ENCODE data around the gene TTC3. TPM values are rescaled to one million over a fixed set of nuclear protein-coding genes. Genes with fewer than 3 reads are reported as not detected.

Gene TTC3
- total and polyA plus RNA-seq, 9 of the 15 experiments (the other 6 are each of a cell fraction or from before 2014, with no cell fraction given) = 17.5 to 92.0 (median 59.5) TPM

DNA sequence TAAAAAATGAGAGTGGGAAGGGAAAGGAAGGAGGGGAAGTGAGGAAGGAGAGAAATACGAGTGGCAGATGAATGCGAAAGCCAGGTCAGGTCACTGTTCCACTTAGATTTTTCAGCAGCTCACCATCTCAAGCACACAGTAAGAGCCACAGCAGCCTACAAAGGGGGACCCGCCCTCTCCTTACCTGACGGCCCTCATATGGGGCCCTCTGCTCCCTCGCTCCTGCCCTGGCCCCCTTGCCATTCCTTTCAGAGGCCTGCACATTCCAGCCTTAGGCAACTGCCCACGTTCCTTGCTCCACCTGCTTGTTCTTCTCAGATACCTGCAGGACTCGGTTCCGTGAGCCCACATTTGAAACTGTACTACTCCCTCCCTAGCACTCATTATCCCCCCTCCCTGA lies 172.1 kb downstream of the TTC3 start (continued):
- TF ChIP-seq, protein P1, sequence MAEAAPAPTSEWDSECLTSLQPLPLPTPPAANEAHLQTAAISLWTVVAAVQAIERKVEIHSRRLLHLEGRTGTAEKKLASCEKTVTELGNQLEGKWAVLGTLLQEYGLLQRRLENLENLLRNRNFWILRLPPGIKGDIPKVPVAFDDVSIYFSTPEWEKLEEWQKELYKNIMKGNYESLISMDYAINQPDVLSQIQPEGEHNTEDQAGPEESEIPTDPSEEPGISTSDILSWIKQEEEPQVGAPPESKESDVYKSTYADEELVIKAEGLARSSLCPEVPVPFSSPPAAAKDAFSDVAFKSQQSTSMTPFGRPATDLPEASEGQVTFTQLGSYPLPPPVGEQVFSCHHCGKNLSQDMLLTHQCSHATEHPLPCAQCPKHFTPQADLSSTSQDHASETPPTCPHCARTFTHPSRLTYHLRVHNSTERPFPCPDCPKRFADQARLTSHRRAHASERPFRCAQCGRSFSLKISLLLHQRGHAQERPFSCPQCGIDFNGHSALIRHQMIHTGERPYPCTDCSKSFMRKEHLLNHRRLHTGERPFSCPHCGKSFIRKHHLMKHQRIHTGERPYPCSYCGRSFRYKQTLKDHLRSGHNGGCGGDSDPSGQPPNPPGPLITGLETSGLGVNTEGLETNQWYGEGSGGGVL (CRISPR knock-in tag; IDR thresholded peaks at IDR 0.05) = no peak
- TF ChIP-seq PTTG1 (tag; IDR thresholded peaks at IDR 0.05; ENCODE audit: low read depth) (no peak), SMAD1 (IDR thresholded peaks at IDR 0.05; ENCODE audit: low read depth, low read length, partially characterized antibody) (no peak), EZH2 (IDR thresholded peaks at IDR 0.05; ENCODE audit: borderline replicate concordance, low read depth, low read length) (no peak), ZNF583 (CRISPR knock-in tag; IDR thresholded peaks at IDR 0.05) (no peak), TGIF2 (CRISPR knock-in tag; IDR thresholded peaks at IDR 0.05) (no peak), HDAC8 (tag; IDR thresholded peaks at IDR 0.05) (no peak)

DNA sequence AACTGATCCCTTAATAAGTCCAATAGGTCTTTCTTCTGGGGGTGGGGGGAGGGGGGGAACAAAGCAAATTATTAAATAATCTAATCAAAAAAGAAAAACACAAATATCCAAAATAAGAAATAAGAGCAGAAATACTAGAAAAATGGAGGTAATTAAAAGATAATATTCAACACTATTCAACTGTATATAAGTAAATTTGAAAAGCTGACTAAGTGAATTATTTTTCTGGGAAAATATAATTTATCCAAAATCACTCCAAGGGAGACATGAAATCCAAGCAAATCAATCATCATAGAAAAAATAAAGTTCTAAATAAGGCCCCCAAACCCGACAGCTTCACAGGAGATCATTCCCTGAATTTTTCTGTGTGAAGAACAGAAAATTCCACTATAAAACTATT lies 175.2 kb downstream of the TTC3 start:
- in situ Hi-C loops (cut with MboI) = no loop called here
- Histone ChIP-seq H3K4me3 (no peak overlapping the region), H3K9me1 (ENCODE audit: control insufficient read depth, insufficient read depth, low read length) (peaks cover 3% of the 10 kb centered on the region), H2AFZ (ENCODE audit: low read depth, low read length) (no peak overlapping the region), H3K27me3 (ENCODE audit: control insufficient read depth in 2 of 2, insufficient read depth in 2 of 2, low read length in 2 of 2) (no peaks in the 10 kb centered on the region), H4K20me1 (replicated peaks; ENCODE audit: control insufficient read depth, insufficient read depth, low read length) (peaks cover 7% of the 10 kb centered on the region; the same call in 1 of the 2 replicates), H3K36me3 (ENCODE audit: control insufficient read depth, insufficient read depth, low read length) (no peaks in the 10 kb centered on the region), H3K9me3 (replicated peaks; ENCODE audit: control insufficient read depth, insufficient read depth, low read depth, low read length) (no peaks in the 10 kb centered on the region), H3K4me1 (replicated peaks in 1 of 2; ENCODE audit: control insufficient read depth in 2 of 2, insufficient read depth in 2 of 2, low read length in 2 of 2) (peaks cover 9 to 19% of the 10 kb centered on the region in 2 experiments; a peak in 4 of 5 replicates), H3K9ac (ENCODE audit: insufficient read depth in 1 of 2, low read depth in 2 of 2, low read length in 2 of 2) (no peak overlapping the region), H3K27ac (ENCODE audit: extremely low read depth, low read depth, low read length) (no peak overlapping the region), H3K79me2 (ENCODE audit: control insufficient read depth, insufficient read depth, low read length) (peaks cover 97% of the 10 kb centered on the region), H3K4me2 (ENCODE audit: insufficient read depth, low read length) (no peak overlapping the region)
- ChIA-PET POLR2A (no interaction called here), CTCF (ENCODE audit: low intra/inter-chr PET ratio) (interaction anchor here (0.5 kb wide), 1 partner anchor 180 kb away, joined by 3 read pairs; no protein-coding TSS in a partner anchor)
- intact Hi-C loops (cut with micrococcal nuclease) = no loop called here
- TF ChIP-seq C11orf30 (IDR thresholded peaks at IDR 0.05; ENCODE audit: low read depth) (peak; percentile 56; the same call in 1 of the 2 replicates), ZNF316 (IDR thresholded peaks at IDR 0.05) (peak; percentile 84)
- TF ChIP-seq, protein P2, sequence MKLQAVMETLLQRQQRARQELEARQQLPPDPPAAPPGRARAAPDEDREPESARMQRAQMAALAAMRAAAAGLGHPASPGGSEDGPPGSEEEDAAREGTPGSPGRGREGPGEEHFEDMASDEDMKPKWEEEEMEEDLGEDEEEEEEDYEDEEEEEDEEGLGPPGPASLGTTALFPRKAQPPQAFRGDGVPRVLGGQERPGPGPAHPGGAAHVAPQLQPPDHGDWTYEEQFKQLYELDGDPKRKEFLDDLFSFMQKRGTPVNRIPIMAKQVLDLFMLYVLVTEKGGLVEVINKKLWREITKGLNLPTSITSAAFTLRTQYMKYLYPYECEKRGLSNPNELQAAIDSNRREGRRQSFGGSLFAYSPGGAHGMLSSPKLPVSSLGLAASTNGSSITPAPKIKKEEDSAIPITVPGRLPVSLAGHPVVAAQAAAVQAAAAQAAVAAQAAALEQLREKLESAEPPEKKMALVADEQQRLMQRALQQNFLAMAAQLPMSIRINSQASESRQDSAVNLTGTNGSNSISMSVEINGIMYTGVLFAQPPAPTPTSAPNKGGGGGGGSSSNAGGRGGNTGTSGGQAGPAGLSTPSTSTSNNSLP (IDR thresholded peaks at IDR 0.05; ENCODE audit: borderline replicate concordance, low read depth, low read length) = no peak
- no peak for FAIRE-seq
- no TSS peak for BruUV-seq (replicated peaks)
- WGBS (ENCODE audit: insufficient coverage, low coverage, missing lambda C conversion rate) = 64% methylated on average over 1 of the region's 1 CpG
- no peak for DNase-seq (ENCODE audit: extremely low read depth in 1 of 4, low spot score in 3 of 4)
- ATAC-seq = no peak
